Lung microvascular endothelial cell (primary cell): ENCODE results near the gene LIG3. TPM values are rescaled to one million over a fixed set of nuclear protein-coding genes. Genes with fewer than 3 reads are reported as not detected.
"Not testable (repeated sequence)": the region's sequence is repeated elsewhere in the genome, so short reads cannot be mapped to it uniquely, and the experiment has no call there.

Source experiments
- DNase-seq, 2 donors: peaks; one replicate each; pipeline versions ENCODE4 v3.0.0 to v3.0.0-alpha.2; 2010; ENCODE audit warnings: low read depth in 2 of 2
- total RNA-seq: library from RNA; depleted of rRNA; stranded (reverse); fragments of >200 nt; gene quantifications from 2 replicates; pipeline ENCODE4 v1.2.1, GENCODE V29; 2014

LIG3 gene
- total RNA-seq, 1 donor from 2014 or later, result 17.3 TPM

DNA sequence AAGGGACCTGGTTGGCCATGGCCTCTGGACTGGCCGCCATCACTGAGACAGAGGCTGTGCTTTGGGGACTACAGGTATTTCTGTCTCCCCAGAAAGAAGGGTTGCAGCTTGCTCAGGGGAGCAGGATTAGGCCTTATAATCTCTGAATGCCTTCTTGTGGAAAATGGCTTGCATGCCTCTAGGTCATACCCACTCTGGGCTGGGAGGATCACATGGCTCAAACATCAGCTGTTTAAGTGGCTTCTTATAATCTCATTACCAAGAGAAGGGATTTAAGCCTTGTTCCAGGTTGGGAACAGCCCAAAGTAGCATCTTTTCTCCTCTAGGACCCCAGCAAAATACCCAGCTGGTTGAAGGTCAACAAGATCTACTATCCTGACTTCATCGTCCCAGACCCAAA lies 19.1 kb downstream of the LIG3 start:
- DNase-seq, result no peak

DNA sequence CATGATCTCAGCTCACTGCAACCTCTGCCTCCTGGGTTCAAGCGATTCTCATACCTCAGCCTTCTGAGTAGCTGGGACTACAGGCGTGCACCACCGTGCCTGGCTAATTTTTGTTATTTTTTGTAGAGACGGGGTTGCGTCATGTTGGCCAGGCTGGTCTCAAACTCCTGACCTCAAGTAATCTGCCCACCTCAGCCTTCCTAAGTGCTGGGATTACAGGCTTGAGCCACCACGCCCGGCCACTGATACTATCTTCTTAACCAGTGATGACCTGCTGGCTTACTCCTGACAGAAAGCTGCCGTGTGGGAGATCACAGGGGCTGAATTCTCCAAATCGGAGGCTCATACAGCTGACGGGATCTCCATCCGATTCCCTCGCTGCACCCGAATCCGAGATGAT lies 20.7 kb downstream of the LIG3 start:
- not testable (repeated sequence) for DNase-seq

DNA sequence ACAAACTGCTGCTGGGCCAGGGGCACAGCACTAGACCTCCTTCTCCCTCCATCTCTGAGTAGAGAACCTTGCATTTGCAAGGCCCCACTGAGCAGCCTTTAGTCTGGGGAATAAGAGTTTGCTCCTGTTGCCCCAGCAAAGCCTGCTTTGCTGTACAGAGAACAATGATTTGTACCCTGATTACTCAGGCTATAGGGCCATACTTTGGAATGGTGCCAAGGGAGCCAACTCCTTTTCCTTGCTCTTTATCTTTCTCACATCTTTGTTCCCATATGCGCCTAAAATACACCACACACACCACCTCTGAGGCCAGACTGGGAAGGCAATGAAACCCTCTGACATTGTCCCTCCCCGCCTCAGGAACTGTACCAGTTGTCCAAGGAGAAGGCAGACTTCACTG lies 21.2 kb downstream of the LIG3 start:
- DNase-seq, result peak in 1 of 2 donors; percentile 54

DNA sequence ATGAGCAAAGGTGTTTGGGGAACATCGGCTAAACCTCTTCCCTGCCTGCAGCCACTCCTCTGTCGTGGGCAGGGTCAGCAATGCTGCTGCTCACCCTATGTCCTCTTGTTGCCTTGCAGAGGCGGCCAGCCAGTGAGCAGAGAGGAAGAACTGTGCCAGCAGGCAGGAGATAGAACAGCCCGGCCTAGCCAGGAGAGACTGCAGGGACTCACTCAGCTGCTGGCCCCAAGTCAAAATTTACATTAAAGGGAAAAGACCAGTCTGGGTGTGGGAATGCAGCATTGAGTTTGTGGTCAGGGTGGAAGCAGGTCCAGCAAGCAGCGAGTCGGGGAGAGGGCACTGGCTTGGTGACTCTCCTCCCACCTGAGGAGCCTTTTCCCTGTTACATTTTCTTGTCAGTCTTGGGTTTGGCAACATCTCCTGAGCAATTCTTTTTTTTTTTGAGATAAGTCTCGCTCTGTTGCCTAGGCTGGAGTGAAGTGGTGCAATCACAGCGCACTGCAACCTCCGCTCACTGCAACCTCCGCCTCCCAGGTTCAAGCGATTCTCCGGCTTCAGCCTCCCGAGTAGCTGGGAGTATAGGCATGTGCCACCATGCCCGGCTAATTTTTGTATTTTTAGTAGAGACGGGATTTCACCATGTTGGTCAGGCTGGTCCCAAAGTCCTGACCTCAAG lies 22.7 kb downstream of the LIG3 start:
- DNase-seq, result no peak

DNA sequence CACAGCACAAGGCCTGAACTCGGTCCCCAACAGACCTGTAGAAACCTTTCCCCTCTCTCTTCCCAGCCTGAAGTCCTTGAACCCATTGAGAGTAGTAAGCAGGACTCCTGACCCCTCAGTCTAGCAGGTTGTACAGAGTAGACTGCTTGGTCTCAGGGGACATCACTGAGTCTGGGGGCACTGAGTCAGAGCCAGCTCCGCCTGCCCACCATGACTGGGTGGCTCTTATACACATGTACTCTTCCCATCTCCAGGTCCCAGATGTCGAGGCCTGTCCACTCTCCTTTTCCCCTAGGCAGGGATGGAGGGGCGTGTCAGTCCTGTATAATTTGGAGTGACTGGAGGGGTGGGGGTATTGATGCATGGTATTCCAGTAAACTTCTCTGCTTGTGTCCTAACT lies 23.5 kb downstream of the LIG3 start:
- DNase-seq, result no peak

DNA sequence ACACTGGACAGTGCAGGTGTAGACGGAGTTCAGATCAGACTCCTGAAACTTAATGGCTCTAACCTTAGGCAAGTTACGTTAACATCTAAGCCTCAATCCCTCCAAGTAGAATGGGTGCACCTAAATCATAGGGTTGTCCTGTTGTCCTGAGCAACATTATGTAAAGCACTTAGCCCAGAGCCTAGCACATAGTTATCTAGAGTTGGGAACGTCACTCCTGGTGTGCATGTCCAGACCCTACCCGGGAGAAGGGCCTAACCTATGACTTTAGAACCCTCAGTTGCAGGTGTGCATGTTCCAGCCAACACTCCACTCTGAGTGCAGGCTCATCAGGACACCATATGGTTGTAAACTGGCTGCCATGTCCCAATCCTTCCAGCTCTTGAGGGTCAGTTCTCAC lies 26.0 kb downstream of the LIG3 start:
- DNase-seq, result no peak

DNA sequence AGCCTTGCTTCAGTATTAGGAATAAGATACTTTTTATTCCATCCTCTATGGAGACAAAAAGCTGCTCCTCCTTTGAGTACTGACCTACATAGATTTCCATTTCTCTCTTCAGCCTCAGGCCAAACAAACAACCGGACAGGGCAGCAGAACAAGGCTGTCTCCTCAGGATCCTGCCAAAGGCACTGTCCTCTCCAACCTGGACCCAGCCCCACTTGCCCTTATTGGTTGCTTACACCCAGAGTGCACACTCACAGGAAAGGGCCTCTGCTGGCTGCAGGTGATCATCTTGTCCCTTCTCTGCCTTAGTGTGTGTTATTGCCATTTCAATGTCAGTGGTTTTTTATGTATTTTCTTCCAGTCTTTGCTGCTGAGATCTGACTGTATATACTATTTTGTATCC lies 26.6 kb downstream of the LIG3 start:
- DNase-seq, result no peak

DNA sequence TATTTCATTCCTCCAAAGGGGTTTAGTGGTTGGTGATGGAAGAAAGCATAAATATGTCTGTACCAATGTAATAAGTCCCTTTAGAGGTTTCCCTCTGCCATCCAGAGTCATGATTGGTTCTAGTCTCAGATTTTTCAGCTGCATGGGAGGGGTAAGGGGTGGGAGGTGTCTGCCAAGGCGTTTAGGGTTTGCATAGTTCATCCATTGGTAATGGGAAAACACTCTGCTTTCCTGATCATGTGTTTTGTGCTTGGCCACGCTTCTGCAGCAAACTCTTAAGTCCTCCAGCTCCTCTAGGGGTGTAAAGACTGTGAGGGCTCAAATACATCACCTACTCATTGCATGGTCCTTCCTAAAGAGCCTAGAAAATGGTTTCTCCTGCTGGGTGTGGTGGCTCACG lies 29.8 kb downstream of the LIG3 start:
- no peak for DNase-seq

DNA sequence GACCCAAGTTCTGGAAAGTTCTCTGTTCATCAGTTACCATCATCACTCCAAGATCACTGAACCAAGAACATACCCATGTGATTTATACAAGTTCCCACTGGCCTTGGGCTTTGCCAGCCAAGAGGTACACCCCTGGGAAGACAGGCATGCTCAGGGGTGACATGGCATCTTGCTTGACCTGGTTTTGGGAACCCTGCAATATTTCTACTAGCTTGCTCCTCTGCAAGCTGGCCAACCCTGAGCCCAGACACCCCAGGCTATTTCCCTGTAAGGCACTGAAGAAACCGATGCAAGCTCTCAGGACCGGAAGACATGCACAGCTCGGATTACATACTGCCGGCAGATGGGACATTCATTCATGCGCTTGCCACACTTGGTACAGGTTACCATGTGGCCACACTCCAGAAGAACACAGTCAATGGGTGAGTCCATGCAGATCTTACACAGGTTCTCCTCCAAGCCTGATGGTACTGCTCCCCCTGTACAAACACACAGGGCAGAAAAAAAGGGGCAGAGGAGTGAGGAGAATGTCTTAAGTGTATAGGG lies 31.4 kb downstream of the LIG3 start:
- DNase-seq, result no peak

DNA sequence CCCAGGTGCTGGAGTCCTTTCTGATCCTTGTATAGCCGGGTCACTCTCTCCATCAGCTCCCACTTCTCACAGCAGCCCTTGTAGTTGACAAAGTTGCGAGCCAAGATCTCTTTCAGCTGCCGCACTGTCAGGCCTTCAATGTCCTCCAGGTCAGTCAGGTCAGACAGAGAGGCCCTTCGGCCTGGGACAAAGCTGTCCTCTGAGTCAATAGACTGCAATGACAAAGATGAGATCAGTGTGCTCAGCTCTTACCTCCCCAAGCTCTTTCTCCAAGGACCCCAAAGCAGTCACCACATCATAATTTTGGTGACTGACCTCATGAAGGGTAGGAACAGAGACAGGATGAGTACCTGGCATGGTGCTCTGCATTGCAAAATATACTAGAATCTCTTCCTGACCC lies 36.1 kb downstream of the LIG3 start:
- DNase-seq, result no peak

DNA sequence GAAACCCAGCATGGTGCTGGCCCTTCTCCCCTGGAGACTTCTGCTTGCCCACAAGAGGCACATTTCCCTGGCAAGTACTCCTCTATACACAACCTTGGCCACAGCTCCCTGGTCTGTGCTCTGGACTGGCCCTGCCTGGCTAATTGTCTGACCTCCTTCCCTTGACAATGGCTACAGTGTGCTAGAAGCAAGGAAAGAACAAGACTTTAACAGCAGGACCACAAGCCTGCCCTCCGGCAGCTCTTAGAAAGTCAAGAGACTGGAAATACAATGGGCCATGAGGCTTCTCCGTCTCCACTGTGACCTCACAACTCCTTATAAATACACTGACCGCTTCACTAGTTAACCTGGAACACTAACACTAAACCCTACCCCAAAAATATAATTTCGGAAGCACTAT lies 36.7 kb downstream of the LIG3 start:
- no peak for DNase-seq

DNA sequence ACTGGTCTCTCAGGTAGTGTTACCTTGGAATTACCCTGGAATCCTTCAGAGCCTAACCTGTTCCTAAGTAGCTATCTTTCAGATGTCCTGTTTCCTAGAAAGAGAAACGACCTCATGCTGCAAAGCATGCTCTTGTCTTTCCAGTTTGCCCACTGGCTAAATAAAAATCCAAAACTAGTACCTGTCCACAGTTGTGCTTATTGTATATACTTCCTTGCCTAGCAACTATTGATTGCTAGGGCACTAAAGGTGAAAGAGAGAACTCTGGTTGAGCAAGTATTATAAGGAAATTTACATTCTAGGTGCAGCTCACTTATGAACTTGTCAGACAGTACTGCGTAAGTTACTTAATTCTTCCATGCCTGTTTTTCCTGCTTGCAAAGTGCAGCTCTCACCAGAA lies 38.5 kb downstream of the LIG3 start:
- no peak for DNase-seq

DNA sequence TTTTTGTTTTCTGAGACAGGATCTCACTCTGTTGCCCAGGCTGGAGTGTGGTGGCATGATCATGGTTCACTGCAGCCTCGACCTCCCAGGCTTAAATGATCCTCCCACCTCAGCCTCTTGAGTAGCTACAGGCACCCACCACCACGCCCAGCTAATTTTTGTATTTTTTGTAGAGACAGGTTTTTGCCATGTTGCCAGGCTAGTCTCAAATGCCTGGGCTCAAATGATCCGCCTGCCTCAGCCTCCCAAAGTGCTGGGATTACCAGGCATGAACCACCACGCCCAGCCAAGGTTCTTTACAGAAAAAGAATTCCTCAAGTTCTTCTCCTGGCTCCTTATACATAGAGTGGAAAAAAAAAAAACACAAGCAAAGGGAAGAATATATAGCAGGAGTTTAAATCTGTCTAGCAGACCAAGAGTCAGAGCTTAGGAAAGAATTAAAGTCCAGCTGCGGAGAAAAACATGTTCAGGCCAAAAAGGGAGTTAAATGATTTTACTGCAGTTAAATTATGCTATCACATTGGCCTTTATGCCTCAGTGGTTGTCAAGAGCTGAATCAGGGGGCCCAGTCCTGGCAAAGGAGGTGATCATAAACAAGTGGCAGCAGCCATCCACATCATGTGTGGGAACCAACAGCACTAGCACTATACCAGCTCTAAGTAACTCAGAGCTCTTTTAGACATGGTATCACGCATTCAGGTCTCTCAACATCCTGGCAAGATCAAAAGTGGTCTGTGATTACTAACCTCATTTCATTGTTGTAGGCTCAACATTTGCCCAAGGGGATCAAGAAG lies 39.3 kb downstream of the LIG3 start:
- DNase-seq, result no peak

DNA sequence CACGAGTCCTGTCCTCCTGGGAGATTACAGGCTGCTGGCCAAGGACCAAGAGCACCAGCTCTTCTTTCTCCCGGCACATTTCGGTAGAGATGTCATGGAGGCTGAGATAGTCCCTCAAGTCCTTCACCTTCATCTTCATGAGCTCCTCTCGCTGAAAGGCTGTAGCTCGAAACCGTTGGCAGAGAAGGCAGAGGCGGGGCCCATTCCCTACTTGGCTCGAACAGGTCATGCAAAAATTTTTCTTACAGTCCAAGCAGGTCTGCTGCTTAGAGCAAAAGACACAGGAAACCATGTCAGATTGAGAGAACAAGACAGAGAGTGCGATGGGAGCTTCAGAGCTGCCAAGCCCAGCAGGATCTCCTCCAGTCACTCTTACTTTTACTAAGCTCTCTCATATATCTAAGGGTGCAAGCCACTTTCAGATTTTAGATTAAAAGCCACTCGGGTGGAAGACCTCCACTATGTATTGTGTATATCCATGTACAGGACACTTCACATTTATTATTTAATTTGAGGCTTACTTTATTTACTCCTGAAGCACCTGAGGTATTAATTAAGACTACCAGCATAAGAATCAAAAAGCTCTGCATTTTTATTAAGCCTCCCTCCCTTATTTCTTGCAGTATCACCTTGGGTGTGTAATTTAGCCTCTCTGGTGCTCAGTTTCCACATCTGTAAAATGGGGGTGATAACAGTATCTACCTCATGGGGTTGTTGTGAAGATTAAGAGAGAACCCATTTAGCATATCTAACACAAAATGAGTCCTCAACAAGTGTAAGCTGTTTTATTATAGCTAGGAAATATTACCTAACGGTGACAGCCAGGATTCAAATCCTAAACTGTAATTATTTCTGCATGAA lies 41.4 kb downstream of the LIG3 start:
- DNase-seq, result no peak

DNA sequence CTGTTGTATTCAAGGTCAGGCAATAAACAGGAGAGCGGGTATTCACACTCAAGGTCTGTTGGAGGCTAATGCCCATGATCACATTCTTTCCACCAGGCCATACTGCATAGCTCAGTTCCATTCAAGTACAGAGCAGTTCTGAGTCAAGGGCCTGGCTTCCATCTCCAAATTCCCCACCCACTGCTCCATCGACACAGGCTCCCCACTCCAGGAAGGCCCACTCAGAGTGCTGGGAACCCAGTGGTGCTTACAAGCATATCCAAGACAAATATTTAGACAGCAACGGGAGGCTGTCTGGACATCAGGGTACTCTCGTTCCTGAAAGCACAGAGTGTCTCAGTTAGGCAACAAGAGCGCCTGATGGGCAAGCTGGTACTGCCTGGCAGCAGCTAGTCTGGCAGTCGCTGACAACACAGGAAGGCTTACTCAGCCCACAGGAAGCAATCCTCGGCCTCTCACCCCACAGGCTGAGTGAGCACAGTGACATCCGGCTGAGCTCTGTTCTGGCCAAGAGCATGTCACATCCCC lies 42.3 kb downstream of the LIG3 start:
- DNase-seq, result peak; percentile 95 to 96

DNA sequence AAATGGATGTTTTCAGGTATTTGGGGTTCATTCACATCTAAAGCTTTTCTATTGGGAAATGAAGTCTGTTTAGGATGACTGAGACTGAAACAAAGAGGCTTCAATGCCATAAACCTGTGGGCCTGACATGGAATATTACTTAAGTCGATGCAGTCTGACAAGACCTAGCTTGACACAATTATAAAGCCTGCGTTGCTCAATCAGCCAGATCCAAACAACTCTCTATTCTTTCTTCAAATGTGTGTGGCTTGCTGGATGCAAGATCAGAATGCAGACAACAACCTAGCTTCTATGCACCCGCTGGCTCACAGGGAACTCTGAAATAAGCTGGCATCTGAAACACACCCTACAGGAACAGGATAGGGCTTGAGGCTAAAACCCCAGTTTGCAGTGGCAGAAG lies 43.2 kb downstream of the LIG3 start:
- no peak for DNase-seq

DNA sequence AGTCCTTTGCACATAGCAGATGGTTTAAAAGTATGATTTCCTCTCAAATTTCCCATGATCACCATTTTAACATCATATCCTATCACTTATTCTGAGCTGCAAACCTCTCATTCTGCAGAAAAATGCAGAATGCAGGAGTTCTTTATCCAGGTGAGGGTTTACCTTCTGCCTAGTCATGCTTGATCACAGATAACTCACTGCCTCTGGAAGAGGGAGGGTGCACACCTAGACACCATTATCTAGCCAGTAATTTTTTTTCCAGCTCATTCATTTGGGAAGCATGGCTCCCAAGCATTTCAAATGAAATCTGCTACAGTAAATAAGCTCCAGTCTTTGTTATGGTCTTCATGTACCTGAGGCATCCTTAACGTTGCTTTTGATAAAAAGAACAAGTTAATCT lies 45.2 kb downstream of the LIG3 start:
- DNase-seq, result no peak

DNA sequence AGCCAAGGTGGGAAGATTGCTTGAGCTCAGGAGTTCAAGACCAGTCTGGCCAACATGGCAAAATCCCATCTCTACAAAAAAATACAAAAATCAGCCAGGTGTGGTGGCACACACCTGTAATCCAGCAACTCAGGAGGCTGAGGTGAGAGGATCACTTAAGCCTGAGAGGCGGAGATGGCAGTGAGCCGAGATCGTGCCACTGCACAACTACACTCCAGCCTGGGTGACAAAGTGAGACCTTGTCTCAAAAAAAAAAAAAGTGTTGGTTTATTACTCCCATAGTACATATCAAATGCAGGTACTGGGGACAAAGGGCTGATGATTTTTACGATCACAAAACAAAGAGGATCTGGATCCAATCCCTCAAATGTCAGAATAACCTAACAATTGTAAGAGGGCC lies 47.8 kb downstream of the LIG3 start:
- DNase-seq, result not testable (repeated sequence)

DNA sequence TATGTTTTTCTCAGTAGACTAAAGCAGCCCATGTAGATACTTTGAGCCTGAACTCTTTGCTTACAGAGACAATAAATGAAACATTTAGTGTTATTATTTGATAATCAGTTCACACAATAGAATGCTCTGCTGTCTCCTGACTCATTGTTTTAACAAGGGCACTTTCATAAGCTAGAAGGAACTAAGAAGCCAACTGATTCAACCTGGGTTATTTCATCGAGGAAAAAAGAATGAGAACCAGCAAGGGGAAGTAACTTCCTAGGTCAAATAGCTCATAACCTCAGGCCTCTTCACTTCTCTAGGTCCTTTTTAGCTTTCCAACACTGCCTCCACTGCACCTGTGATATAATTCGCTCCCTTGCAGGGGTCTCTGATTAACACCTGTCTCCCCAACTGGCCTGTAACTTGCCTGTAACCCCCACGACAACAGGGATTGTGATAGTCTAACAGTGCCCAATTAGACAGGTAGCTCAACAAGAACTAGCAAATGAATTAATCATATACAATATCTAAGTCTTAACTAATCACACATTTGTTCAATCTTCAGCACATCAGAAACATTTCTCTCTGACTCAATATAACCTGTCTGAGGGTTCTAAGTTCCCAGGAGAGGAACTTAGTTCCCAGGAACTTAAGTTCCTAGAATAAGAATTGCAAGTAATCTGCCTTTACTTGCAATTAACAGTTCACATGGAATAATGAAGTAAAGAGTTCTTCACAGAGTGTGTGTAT lies 48.4 kb downstream of the LIG3 start:
- DNase-seq, result peak; percentile 30 to 54

DNA sequence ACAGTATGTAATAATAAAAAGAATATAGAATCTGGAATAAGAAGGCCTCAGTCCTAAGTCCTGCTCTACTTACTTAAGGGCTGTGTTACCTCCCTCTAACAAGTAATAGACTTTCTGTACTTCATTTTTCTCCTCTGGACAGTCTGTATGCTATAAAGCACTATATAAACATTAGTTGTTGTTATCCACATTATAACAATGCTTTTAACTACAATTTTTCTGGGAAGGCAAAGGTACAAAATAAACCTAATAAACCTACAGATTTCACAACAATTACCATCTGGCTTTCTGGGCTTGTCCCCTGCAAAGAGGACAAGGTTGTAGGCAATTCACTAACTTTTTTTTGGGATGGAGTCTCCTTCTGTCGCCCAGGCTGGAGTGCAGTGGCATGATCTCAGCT lies 50.5 kb downstream of the LIG3 start:
- no peak for DNase-seq

DNA sequence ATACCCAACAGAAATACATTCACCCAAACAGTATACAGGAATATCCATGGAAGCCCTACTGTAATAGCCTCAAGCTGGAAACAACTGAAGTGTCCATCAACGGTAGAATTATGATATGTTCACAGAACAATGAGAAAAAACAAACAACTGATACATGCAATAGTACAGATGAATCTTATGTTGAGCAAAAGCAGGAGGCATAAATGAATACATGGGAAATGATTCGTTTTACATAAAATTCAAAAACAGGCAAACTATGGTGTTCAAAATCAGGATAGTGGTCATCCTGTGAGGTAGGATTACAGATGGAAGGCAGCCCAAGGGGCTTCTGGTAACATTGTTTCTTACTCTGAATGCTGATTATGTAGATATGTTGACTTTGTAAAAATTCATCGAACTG lies 58.1 kb downstream of the LIG3 start:
- no peak for DNase-seq
